GM13976 (cell line): ENCODE results near the gene IQSEC3.

Experiments used
- DNase-seq: peaks from one replicate; pipeline ENCODE4 v3.0.0; 2012; ENCODE audit warnings: low spot score
- CTCF ChIP-seq: IDR thresholded peaks from 2 replicates; pipeline ENCODE4 v1.5.1; 2012; ENCODE audit warnings: borderline replicate concordance, mild to moderate bottlenecking; ENCODE audit not compliant: insufficient read depth; ENCODE audit errors: extremely low read depth, missing control alignments, control extremely low read depth
- in situ Hi-C: fragments of 300-500 bp; cut with MboI; formaldehyde crosslinking; loops from one replicate; pipeline ENCODE4 v1.12.0; 2022; ENCODE audit warnings: low sequenced_read_pairs, mixed read lengths, inconsistent platforms; ENCODE audit not compliant: unreplicated experiment

The IQSEC3 gene

DNA sequence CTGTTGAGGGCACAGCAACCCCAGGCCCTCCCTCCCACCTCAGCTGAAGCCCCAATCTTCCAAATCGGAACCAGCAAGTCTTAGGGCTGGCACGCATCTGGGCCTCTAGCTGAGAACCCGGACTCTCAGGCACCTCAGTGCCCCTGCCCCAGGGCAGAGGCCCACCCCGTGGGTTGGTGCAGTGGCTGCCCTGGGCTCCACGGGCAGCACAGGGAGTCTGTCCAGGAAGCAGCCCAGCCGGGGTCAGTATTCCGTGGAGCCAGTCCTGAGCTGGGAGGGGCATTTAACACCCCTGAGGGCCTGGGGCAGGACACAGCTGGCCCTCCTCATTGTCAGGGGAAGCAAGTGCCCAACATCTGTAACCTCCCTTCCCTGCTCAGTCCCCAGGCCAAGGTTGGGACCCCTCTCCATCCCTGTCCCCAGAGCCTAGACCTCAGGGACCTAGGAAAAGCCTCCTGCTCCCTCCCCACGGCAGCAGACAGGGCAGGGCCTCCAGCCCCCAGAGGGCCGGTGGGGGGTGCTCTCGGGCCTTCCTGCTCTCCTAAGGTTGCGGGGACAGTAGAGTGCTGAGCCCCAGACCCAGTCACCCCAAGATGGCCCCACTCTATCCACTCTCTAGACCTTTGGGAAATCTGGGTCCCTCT is 110.9 kb downstream of the IQSEC3 start:
- TF ChIP-seq CTCF, result no peak
- DNase-seq, result no peak
- in situ Hi-C loops, result no loop called here

- no peak for DNase-seq
- TF ChIP-seq CTCF, result no peak
- in situ Hi-C loops, result no loop called here
These were observed 111.6 kb downstream of the IQSEC3 start for GRCh38 chr12:177980-178828.

DNA sequence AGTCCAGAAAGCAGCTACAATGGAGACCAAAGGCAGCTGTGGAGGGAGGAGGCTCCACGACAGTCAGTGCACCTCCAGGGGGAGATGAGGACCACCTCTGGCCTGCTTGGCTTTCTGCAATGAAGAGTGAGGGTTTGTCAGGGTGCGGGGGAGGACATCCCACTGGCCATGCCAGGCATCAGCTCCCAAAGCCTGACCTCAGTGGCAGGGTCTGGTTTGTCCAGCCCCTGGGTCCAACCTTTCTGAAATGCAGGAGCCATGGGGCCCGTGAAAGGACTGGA is 112.2 kb downstream of the IQSEC3 start:
- in situ Hi-C loops, result no loop called here
- DNase-seq, result no peak
- TF ChIP-seq CTCF, result no peak

DNA sequence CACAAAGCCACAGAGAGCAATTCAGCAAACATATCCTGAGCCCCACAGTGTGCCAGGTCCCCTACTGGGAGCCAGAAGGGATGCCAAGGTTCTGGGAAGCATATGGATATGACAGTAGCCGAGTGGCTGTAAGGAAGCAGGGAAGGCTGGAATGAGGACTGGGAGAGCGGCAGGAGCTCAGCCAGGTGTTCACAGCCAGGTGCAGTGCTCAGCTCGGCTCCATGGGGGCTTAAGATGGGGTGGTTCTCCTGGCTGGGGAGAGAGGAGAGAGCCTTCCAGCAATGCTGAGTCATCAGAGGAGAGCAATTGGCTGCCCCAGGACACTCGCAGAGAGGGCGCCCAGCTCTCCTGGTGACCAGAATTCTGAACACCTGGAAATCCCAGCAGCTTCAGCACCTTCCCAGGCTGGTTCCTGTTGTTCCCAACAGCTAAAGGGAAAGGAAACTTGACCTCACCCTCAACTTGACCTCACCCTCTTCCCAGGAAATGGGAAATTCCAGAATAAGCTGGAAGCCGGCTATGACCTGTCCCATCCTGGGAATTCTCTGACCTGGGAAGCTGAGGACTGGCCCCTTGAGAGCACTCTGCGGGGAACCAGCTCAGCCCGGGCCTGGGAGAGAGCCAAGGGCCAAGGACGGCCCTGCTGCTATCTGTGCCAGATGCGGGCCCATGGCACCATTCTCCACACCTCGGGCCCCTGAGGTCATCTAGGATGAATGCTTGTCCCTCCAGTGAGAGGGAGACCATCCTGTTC is 112.7 kb downstream of the IQSEC3 start:
- no peak for DNase-seq
- in situ Hi-C loops, result no loop called here
- TF ChIP-seq CTCF, result no peak

- TF ChIP-seq CTCF, result no peak
- in situ Hi-C loops, result no loop called here
- no peak for DNase-seq
These were observed 113.3 kb downstream of the IQSEC3 start for GRCh38 chr12:179885-180284.

GRCh38 chr12:180445-180844 is 113.9 kb downstream of the IQSEC3 start:
- in situ Hi-C loops, result no loop called here

More at GRCh38 chr12:180445-180844, 113.9 kb downstream of the IQSEC3 start:
- DNase-seq, result peak; percentile 87
- no peak for TF ChIP-seq CTCF
